Activated CD8-positive, alpha-beta memory T cell treated with anti-CD3 and anti-CD28 coated beads for 4 hours (primary cell): Measurements from ENCODE around the gene ATP2A3.
"Not testable (repeated sequence)": the region's sequence is repeated elsewhere in the genome, so short reads cannot be mapped to it uniquely, and the experiment has no call there.

Experiments
- DNase-seq, 2 donors: peaks; one replicate each; pipeline ENCODE4 v3.0.0-alpha.2; 2020; ENCODE audit warnings: low read depth in 2 of 2

Gene ATP2A3

DNA sequence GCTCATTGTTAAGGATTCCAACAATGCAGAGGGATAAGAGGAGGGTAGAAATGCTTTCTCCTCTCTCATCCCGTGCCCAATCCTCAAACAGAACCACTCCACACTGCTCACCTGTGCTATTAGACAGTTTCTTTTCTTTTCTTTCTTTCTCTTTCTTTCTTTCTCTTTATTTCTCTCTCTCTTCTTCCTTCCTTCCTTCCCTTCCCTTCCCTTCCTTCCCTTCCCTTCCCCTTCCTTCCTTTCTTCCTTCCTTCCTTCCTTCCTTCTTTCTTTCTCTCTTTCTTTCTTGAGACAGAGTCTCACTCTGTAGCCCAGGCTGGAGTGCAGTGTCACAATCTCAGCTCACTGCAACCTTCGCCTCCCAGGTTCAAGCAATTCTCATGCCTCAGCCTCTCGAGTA lies 27.5 kb upstream of the ATP2A3 start:
- DNase-seq: not testable (repeated sequence)

DNA sequence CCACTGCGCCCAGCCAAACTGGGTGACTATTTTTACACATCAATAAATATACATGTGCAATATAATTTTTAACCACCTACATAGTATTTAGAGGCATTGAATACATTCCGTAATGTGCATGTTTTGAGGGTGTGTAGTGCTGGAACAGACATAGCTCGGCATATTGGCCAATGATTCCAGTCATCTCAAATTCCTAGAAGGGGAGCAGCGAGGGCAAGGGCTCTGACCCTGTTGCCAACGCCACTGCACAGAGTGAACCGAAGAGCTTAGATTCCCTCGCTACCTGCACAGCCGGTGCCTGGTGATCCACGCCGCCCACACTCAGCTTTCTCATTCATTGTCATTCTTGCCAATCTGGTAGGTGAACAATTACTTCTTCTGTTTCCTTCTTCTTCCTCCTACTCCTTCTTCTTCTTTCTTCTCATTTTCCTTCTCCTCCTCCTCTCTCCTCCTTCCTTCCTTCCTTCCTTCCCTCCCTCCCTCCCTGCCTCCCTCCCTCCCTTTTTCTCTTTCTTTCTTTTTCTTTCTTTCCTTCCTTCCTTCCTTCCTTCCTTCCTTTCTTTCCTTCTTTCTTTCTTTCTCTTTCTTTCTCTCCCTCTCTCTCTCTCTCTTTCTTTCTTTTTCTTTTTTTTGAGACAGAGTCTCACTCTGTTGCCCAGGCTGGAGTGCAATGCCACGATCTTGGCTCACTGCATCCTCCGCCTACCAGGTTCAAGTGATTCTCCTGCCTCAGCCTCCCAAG lies 26.3 kb upstream of the ATP2A3 start:
- no peak for DNase-seq

DNA sequence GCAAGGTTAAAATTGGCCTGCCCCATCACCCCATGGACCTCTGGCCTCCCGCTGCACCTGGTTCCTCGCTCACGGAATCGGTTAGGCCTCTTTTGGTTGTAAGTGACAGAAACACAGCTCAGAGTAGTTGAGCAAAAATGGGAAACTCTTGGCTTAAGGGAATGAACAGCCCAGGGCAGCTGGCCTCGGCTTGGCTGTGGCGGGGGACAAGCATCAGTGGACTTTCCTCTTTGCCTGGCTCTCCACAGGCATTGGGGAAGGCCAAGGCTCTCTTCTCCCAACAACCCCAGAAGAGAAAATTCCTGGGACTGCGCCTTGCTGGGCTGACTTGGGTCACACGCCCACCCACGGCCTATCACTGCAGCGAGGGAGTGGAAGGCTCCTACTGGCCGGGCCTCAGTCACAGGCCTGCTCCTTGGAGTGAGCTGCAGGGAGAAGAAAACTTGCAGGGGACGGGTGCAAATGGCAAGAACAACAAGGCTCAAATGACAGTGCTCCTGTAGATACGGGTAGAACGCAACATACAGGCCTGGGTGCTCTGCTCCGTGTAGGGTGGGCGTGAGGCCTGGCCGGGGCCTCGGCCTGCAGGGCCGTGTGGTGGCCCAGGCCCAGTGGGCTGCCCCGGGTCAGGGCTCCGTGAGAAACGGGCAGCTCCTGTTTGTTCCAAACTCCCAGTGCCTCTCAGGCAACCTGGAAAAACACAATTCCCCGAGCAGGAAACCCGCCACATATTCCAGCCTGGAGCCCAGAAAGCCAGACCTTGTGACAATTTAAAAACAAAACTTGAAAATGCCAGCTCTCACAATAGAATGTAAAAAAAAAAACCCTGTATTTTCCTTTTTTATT lies 25.0 kb upstream of the ATP2A3 start:
- DNase-seq: no peak

DNA sequence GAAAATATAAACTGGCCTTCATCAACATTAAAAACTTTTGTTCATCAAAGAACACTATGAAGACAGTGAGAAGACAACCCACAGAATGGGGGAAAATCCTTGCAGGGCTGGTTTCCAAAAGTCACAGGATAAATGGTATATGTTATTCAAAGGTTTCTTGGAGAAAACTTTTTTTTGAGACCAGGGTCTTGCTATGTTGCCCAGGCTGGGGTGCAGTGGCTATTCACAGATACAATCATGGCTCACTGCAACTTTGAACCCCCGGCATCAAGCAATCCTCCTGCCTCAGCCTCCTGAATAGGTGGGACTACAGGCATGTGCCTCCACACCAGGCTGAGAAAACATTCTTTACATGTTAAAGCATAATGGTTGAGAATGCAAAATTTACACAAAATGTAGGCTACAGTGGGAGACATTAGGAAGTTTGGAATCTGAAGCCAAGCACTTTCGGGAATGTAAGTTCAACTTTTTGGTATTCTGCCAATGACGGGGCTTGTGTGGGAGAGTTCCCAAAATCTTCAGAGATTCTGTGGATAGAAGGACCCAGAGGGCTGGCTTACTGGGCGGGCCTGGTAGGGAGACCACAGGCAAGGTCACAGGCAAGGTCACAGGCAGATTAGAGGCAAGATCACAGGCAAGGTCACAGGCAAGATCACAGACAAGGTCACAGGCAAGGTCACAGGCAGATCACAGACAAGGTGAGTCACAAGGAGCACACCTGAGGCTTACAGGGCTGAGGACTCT lies 24.2 kb upstream of the ATP2A3 start:
- DNase-seq: no peak

DNA sequence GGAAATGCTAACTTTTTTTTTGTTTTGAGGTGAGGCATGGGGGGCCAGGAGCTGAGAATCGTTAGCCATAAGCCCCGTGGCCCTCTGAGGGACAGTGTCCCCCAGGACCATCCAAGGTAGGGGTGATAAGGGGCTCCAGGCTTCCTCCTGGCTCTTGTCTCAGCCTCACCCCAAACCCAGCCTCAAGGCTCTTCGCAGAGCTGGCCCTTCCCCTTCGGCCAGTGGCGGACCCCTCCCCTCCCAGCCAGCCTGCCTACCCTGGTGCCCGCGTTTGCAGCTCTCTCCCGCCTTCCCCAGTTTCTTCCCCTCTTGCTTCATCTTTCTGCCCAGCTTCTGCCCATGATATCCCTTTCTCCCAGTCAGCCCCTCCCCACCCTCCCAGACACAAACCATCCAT lies 22.7 kb upstream of the ATP2A3 start:
- no peak for DNase-seq

DNA sequence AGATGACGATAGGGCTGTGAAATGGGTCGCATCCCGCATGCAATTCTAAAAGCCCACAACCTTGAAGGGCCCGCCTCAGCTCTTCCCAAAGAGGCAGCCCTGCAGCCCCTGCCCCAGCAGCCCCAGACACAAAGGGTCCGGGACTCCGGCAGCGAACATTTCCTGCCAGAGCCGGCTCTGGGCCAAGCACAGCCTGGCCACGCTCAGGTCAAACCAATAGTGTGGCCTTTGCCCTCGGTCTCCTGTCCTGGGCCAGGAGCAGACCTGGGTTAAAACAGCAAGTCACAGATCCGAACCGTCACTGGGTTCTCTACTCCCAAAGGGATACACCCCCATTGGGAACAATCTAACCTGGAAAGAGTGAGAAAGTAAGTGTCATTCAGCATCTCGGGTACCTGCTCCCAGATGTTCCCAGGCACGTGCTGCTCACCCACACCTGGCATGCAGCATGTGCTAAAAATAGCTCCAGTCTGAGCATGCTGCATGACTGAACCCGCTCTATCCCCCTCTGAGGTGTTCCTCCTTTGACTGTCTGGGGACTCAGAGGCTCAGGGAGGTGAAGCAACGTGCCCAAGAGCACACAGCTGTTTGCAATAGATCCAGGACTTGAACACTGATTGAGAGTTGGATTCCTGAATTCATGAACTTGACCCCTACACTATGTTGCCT lies 22.2 kb upstream of the ATP2A3 start:
- DNase-seq: no peak

DNA sequence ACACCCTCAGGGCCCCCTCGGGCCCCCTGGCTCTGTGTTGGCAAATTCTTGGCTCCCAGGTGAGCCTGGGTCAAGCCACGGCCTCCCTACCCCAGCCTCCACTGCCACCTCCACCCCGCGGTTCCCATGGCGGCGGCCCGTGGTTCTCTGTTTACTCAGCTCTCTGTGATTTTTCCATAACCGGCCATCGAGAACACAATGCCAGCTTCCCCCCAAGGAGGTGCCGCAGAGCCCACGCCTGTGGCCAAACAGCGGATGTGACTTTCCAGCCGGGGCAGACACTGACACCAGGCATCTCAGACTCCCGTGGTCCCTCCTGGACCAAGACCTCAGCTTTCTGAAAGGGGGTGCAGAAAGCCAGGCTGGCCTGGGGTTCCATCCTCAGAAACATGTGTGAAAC lies 21.6 kb upstream of the ATP2A3 start:
- no peak for DNase-seq

DNA sequence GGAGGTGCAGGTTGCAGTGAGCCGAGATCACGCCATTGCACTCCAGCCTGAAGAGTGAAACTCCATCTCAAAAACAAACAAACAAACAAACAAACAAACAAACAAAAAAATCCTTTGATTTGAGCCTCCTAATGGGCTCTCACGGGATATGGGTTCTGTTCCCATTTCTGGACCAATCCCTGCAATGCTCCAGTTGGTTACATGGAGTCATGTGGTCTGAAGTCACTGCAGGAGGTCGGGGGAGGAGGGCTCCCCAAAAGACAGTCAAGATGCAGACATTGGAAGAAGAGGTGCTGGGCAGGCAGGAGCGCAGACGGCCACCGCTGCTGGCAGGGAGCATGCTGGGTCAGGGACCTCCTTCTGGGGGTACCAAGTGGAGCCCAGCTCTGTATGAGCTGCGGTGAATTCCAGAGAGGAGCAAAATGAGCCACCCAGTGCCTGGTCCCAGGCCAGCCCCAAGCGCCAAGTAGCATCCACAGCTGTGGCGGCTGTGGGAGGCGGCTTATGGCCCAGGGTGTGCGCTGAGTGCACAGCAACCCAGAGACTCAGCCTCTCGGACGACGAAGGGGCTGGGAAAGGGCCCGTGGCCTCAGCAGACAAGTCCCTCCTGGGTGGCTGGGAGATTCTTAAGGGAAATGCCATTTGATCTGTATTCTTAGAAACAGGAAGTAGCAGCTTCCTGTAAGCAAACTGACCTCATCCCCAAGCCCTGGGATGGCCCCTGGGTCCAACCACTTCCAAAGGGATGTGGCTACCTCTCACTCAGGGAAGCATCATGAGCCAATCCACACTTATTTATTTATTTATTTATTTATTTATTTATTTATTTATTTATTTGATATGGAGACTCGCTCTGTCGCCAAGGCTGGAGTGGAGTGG lies 19.6 kb upstream of the ATP2A3 start:
- DNase-seq: no peak

DNA sequence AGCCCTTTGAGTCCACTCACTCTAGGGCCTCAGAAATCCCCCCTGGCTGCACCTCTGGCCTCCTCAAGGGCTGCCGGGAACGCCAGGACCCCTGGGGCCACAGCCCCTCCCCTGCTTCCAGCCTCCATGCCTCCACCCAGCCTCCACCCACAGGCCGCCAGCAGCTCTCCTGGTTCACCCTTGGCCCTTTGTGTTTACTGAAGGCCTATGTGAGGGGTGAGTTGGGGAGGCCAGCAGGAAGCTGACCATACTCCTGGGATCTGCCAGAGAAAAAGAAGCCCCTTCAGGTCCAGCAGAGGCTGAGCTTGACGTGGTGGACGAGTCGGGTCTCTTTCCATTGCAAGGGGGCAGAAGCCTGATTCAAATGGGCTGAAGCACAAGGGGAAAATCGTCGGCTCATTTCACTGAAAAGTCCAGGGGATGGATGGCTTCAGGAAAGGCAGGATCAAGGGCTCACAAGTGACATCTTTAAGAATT lies 18.3 kb upstream of the ATP2A3 start:
- DNase-seq: no peak

DNA sequence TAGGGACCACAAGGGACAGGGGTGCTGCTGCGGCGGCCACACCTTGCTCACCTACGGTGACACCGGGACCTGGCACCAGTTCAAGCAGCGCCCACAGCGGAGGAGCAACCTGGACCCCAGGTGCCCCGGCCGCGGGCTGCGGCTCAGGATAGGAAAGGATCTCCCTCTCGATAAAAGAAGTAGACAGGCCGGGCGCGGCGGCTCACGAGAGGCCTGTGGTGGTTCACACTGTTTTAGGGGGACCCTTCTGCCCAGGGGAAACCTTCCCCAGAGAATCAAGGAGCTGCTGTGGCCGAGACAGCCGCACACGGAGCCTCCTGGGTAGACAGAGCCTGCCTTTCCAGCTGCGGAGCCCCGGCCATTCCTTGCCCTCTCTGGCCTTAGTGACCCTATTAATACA lies 17.9 kb upstream of the ATP2A3 start:
- DNase-seq: no peak

DNA sequence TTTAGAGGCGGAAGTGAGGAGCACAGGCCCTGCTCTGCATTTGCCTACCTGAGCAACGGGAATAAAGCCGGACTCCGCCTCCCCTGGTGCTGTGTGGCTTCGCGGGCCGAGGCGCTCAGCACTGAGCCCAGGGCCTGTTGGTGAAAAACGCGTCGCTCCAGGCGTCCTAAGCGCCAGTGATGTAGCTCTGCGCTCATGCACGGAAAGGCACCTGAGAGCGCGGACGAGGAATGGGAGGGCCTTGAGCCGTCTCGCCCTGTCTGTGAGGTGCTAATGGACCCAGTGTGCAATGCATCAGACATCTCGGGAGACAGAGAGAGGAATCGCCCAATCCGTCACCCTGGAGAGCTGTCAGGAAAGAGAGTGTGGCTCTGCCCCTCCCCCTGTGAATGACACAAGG lies 17.2 kb upstream of the ATP2A3 start:
- no peak for DNase-seq

DNA sequence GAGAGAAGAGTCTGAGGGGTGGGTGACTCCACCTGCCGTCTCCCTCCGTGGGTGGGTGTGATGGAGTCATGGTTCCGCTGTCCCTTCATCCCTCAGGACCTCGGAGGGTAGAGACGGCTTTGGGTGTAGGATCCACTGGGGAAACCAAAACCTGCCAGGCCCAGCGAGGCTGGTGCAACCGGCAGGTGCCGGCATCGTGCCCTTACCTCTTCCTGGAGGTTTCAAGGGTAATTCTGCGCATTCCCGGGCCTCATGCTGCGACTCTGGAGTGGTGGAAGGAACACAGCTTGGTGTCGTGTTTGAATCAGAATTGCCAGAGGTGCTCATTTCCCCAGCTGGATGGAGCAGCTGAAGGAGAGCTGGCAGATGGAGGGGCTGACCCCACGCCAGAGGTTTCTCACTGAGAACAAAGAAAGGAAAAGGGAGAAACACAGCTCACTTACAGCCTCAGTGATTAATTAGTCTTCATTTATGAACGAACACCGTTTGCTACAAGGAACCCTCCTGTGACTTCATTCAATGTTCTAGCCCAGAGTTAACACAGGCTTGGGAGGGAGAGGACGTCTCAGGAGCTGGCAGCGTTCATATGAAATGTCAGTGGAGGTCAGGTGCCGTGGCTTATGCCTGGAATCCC lies 16.3 kb upstream of the ATP2A3 start:
- DNase-seq: no peak

DNA sequence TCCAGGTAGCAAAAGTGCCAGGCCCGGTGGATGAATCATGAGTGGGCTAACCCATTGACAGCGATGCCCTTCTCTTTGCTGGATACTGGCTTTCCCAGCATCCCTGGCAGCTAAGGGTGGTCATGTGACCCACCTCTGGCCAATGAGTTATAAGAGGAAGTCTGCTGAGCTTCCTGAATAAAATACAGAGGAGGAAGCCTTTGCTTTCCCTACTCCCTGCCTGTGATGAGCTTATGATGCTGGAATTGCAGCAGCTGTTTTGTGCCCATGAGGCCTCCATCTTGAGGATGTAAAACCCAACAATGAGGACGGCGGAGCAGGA lies 15.0 kb upstream of the ATP2A3 start:
- DNase-seq: no peak

DNA sequence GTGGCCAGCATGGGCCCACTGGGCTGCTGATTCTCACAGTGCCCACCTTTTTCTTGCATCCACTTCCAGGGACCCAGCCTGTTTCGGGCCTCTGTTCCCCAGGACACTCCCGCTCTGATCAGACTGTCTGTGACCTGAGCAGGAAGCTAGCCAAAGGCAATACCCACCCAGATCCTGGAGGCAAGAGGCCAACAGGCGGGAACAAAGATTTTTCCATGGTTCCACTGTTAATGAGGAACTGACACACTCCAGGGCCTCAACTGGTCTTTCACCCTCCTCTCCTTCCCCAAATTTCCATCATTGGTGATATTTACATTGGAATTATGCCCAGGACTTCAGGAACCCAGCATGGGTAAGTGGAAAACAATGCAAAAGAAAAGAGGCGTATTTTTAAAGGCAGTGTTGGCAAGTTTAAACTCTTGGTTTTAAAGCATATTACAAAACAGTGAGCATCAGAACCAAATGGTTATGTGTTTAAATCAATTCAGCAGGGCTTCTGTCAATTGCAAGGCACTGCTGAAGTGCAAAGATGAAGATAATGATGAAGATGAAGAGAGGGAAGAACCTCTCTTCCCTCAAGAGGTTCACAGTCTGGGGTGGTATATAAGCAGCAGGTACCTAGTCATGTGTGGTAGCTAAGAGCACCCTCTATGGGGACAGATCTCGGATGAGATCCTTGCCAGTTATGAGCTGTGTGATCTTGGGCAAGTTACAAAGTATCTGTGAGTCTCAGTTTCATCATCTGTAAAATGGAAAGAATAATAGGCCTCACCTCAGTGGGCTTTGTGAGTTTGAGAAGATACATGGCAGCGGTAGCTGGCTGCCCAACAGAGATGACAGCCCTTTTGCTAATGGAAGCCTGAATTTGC lies 14.4 kb upstream of the ATP2A3 start:
- DNase-seq: no peak

DNA sequence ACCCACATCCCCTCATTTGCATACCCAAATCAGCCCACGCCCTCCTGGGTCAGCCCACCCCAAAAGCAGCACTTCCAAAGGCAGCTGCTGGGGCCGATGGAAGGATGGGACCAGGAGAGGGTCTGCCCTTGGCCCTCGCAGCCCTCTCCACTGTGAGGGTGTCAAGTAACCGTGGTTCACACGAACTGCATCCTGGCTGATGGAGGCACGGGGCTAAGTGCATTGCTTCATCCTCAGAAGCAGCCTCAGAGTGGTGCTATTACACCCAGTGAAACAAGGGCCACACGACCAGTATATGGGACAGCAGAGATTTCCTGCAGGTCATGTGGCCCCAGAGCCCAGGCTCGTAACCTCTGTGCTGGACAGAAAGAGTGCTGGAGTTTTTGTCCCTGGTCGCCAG lies 13.2 kb upstream of the ATP2A3 start:
- DNase-seq: no peak

DNA sequence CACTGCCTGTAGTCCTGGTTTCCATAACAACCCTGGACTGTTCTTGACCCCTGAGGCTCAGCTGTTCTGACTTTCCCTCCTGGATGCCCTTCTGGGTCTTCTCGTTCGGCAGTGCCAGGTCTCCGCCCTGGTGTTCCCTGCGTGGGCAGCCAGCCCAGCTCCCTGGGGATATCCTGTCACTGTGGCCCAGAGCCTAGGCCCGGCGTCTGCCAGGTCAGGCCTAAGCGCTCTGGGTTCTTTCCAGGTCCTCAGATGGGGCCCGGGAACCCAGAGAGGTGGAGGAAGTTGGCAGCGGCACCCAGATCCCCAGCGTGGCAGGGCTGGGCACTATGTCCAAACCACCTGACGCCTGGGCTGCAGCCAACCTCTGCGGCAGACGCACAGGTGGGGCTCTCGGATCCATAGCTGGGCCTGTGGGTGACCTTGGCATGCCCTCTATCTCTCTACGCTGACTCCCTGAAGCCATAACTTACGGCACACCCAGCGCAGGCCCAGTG lies 12.5 kb upstream of the ATP2A3 start:
- DNase-seq: no peak

DNA sequence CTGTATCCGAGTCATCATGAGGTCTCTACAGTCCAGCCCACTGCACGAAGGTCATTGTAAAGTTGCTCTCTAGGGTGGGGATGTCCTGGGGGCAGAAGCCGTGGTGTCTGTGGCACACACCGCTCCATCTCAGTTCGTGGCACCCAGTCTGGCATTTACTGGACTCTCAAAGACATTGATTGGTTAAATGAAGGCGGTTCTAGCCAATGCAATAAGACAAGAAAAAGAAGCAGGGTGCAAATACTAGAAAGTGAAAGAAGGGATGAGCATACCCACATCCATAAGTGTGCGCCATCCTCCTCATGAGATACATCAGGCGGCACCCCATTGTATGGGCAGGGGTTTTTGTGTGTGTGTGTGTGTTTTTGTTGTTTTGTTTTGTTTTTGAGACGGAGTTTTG lies 10.7 kb upstream of the ATP2A3 start:
- no peak for DNase-seq

DNA sequence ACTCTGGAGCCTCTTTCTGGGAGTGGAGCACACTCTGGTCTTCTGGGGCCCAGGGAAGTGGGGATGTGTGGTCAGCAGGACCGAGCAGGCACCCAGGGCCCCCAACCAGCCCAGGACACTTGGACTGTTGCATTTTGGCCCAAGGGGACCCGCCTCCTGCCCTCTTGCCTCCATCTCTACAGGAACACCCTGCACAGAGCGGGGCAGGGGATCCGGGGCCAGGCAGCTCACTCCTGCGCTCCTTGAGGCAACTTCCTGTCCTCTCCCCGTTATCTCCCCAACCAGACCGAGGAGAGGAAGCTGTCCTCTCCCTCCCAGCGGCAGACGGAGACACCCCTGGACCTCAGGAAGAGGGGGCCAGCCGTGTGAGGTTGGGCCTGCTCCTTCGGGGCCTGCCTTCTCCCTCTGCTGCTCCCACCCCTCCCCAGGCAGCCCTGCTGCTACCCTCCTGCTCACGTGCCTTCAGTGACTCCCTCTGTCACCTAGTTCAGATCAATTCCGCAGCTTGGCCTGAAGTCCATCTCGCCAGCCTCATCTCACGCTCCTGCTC lies 10.0 kb upstream of the ATP2A3 start:
- DNase-seq: no peak

DNA sequence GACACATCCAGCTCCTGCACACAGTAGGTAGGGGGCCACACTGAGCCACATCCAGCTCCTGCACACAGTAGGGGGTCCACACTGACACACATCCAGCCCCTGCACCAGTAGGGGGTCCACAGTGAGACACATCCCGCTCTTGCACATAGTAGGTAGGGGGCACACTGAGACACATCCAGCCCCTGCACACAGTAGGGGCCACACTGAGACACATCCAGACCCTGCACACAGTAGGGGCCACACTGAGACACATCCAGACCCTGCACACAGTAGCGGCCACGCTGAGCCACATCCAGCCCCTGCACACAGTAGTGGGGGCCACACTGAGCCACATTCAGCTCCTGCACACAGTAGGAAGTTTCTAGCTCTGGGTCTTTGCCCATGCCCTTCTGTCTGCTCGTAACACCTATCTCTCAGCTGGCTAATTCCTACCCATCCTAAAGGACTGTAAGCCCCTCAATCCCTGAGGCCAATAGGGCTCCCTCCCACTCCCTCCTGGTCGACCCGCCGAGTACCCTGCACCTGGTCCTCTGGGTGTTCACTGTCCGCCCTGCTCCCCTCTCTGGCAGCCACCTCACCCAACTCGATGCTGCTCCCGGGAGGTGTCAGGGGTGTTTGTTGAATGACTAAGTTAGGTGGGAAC lies 9.4 kb upstream of the ATP2A3 start:
- DNase-seq: no peak
